Thymus (tissue), 11 donors: Measurements from ENCODE around the gene ZNF292. TPM values are rescaled to one million over a fixed set of nuclear protein-coding genes. Genes with fewer than 3 reads are reported as not detected.
"Not testable (repeated sequence)": the region's sequence is repeated elsewhere in the genome, so short reads cannot be mapped to it uniquely, and the experiment has no call there.

Source experiments
- DNase-seq, 9 donors: peaks; one replicate each; pipeline ENCODE4 v3.0.0-alpha.2; 2013; ENCODE audit warnings: low spot score in 9 of 9, low read depth in 6 of 9, missing footprints in 1 of 9
- H3K27ac ChIP-seq, 2 donors: one replicate each; pipeline ENCODE4 v1.5.1; 2013; ENCODE audit warnings: control low read depth in 1 of 2, low read depth in 1 of 2, low read length in 1 of 2, mild to moderate bottlenecking in 1 of 2, moderate library complexity in 1 of 2
- H3K27me3 ChIP-seq, 2 donors: one replicate each; pipeline ENCODE4 v1.5.1; 2013; ENCODE audit warnings: low read length in 1 of 2; ENCODE audit not compliant: control insufficient read depth in 2 of 2, insufficient read depth in 1 of 2
- H3K36me3 ChIP-seq, 2 donors: one replicate each; pipeline ENCODE4 v1.5.1; 2013; ENCODE audit warnings: low read length in 1 of 2, mild to moderate bottlenecking in 1 of 2, moderate library complexity in 1 of 2; ENCODE audit not compliant: control insufficient read depth in 2 of 2, insufficient read depth in 2 of 2
- H3K4me1 ChIP-seq, 2 donors: one replicate each; pipeline ENCODE4 v1.5.1; 2013; ENCODE audit warnings: low read length in 2 of 2; ENCODE audit not compliant: control insufficient read depth in 2 of 2, insufficient read depth in 2 of 2
- H3K4me3 ChIP-seq, 2 donors: one replicate each; pipeline ENCODE4 v1.5.1; 2013; ENCODE audit warnings: low read length in 2 of 2, control low read depth in 1 of 2, mild to moderate bottlenecking in 1 of 2
- H3K9me3 ChIP-seq, 2 donors: one replicate each; pipeline ENCODE4 v1.5.1; 2013; ENCODE audit warnings: low read length in 1 of 2, mild to moderate bottlenecking in 1 of 2; ENCODE audit not compliant: control insufficient read depth in 2 of 2, insufficient read depth in 1 of 2
- WGBS: extraction: QIAGEN DNeasy Blood & Tissue Kit; methylation state at CpG from one replicate; pipeline ENCODE4 v1.1.7; 2013; 5-methylcytosine and 5-hydroxymethylcytosine counted together
- polyA plus RNA-seq: library from polyadenylated mRNA; stranded (reverse); fragments of 200-250 nt; gene quantifications from one replicate; pipeline ENCODE4 v1.2.3, GENCODE V29; 2013
- total RNA-seq: library from RNA; stranded (reverse); fragments of 120-200 nt; gene quantifications from one replicate; pipeline ENCODE4 v1.2.4, GENCODE V29; 2013
- donor health status: healthy.

ZNF292 gene
- total and polyA plus RNA-seq, 2 donors, result 10.9 to 33.1 TPM

DNA sequence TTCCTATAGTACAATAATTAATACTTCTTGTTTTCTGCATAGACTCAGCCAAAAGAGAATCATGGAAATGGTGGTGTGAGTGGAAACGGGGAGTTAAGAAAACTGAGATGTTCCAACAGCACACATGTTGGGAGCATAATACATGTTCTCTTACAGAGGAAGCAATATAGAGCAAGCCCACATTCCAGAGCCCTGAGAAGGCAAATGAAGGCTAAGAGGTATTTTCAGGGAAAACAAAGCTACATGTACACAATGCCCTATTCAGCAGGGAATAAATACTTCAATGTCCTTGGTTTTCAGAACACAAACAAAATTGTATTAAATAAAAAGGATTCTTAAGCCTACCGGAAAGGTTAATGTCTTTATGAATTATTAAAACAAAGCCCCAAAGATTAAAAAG lies 131.9 kb downstream of the ZNF292 start:
- 98% methylated on average over 2 of the region's 2 CpGs for WGBS

DNA sequence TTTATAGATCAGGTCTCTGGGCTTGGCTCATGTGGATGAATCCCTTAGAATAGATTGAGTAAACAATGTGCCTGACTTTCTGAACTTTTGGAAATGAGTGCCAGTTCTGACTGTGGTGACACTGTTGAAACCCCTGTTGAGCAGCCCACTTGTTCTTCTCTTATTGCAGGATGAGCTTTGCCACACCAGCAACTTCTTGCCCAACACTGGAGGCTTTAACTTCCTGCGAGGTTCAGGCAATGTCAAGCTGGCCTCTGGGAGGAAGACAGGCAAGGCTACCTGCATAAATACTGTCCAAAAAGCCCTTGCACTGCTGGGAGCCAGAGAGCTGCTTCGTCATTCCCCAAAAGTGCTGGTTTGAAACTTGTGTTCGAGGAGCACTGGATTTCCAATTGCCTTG lies 134.2 kb downstream of the ZNF292 start:
- H3K4me1 ChIP-seq, result no peaks in the 10 kb centered on the region
- H3K9me3 ChIP-seq, result no peaks in the 10 kb centered on the region
- H3K4me3 ChIP-seq, result no peak overlapping the region
- H3K27me3 ChIP-seq, result no peaks in the 10 kb centered on the region
- H3K27ac ChIP-seq, result no peak overlapping the region
- DNase-seq, result no peak
- 96% methylated on average over 3 of the region's 3 CpGs for WGBS
- H3K36me3 ChIP-seq, result no peaks in the 10 kb centered on the region

More for the DNA sequence above, 131.9 kb downstream of the ZNF292 start:
- no peaks in the 10 kb centered on the region for H3K27me3 ChIP-seq
- no peak overlapping the region for H3K27ac ChIP-seq
- no peaks in the 10 kb centered on the region for H3K9me3 ChIP-seq
- no peak overlapping the region for H3K4me3 ChIP-seq
- H3K36me3 ChIP-seq, result no peaks in the 10 kb centered on the region
- no peaks in the 10 kb centered on the region for H3K4me1 ChIP-seq
- no peak for DNase-seq

DNA sequence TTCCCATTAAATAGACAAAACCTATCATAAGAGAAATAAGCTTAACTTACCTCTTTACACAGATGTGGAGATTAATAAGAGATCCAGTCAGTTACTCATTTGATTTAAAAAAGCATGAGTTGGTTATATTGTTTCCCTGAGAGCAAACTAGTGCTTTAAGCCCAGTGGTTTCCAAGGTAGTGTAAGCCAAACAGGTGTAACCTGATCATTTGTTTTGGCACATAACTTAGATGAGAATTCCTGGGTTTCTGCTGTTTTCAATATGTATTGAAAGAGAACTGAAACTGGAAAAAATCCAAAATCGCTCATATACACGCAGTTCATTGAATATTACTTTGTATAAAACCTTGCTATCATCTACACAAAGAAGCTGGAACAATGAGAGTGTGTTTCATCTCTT lies 136.5 kb downstream of the ZNF292 start:
- peak in 1 of 9 donors; percentile 4 for DNase-seq
- WGBS, result 92% methylated on average over 2 of the region's 2 CpGs
- Histone ChIP-seq H3K27me3 (no peaks in the 10 kb centered on the region), H3K36me3 (no peaks in the 10 kb centered on the region), H3K4me1 (no peaks in the 10 kb centered on the region), H3K9me3 (no peaks in the 10 kb centered on the region), H3K4me3 (no peak overlapping the region), H3K27ac (no peak overlapping the region)

DNA sequence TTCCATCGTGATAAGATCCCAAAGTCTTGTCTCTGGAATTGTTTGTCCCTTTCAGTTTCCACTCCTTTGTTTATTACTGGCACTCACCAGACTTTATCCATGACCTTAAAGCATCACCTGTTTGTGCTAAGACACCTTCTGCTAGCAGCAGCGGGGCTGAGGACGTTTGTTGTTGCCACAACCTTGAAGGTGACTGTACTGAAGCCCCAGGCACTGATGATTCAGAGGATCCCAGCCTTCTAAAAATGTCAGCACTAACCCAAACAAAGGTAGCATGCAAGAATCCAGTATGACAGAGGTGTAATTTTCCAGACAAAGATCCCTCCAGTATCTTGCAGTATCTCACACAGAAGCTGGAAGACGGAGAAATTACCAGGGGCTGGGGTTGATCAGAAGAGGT lies 138.2 kb downstream of the ZNF292 start:
- H3K4me1 ChIP-seq, result no peaks in the 10 kb centered on the region
- no peak for DNase-seq
- 96% methylated on average over 4 of the region's 4 CpGs for WGBS
- H3K9me3 ChIP-seq, result no peaks in the 10 kb centered on the region
- H3K27ac ChIP-seq, result no peak overlapping the region
- no peaks in the 10 kb centered on the region for H3K36me3 ChIP-seq
- no peak overlapping the region for H3K4me3 ChIP-seq
- H3K27me3 ChIP-seq, result peaks cover 0 to under 1% of the 10 kb centered on the region in 2 donors

DNA sequence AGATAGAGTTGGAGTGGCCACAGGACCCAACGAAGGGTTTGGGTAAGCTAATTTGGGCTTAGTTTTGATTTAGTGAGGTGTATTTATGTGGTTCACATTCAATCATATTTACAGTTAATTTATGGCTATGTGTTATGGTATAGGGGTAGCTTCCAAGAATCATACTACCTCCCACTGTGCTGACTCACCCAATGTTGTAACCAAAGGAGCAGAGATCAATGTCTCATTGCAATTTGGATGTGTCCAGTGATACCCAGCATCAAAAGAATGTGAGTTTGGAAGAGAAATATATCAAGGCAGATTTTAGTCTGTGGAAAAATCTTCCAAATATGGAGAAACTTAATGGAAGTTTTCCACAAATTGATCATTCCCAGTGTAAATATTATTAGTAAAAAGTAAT lies 141.8 kb downstream of the ZNF292 start:
- WGBS, result 44% methylated on average over 1 of the region's 1 CpG
- Histone ChIP-seq H3K4me1 (no peaks in the 10 kb centered on the region), H3K27ac (no peak overlapping the region), H3K27me3 (peaks cover 0 to 2% of the 10 kb centered on the region in 2 donors), H3K4me3 (no peak overlapping the region), H3K9me3 (no peaks in the 10 kb centered on the region), H3K36me3 (no peaks in the 10 kb centered on the region)
- no peak for DNase-seq

DNA sequence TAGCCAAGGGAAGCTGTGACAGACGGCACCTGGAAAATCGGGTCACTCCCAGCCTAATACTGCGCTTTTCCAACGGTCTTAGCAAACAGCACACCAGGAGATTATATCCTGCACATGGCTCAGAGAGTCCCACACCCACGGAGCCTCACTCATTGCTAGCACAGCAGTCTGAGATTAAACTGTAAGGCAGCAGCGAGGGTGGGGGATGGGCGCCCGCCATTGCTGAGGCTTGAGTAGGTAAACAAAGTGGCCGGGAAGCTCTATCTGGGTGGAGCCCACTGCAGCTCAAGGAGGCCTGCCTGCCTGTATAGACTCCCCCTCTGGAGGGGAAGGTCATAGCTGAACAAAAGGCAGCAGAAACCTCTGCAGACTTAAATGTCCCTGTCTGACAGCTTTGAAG lies 145.9 kb downstream of the ZNF292 start:
- not testable (repeated sequence) for H3K36me3 ChIP-seq, H3K4me3 ChIP-seq, DNase-seq, H3K9me3 ChIP-seq, H3K27me3 ChIP-seq, H3K27ac ChIP-seq, H3K4me1 ChIP-seq
- 88% methylated on average over 9 of the region's 9 CpGs for WGBS

- H3K4me3 ChIP-seq, result no peak overlapping the region
- H3K27ac ChIP-seq, result no peak overlapping the region
- no peaks in the 10 kb centered on the region for H3K9me3 ChIP-seq
- H3K36me3 ChIP-seq, result no peaks in the 10 kb centered on the region
- 85% methylated on average over 4 of the region's 4 CpGs for WGBS
- DNase-seq, result no peak
- H3K27me3 ChIP-seq, result no peaks in the 10 kb centered on the region
- H3K4me1 ChIP-seq, result no peaks in the 10 kb centered on the region
Observed at GRCh38 chr6:87308970-87309369, 153.6 kb downstream of the ZNF292 start.

GRCh38 chr6:87312860-87313259 lies 157.5 kb downstream of the ZNF292 start:
- DNase-seq, result no peak
- no peak overlapping the region for H3K4me3 ChIP-seq
- no peaks in the 10 kb centered on the region for H3K9me3 ChIP-seq
- H3K27ac ChIP-seq, result no peak overlapping the region
- 2% methylated on average over 1 of the region's 1 CpG for WGBS
- no peaks in the 10 kb centered on the region for H3K36me3 ChIP-seq
- H3K27me3 ChIP-seq, result no peaks in the 10 kb centered on the region
- no peaks in the 10 kb centered on the region for H3K4me1 ChIP-seq
